ENCODE results near the gene UCP3. TPM values are rescaled to one million over a fixed set of nuclear protein-coding genes. Genes with fewer than 3 reads are reported as not detected.

The UCP3 gene
- total RNA-seq, 3 donors from 2014 or later: 1.6 to 5.9 (median 1.8) TPM

- no peaks in the 10 kb centered on the region for H3K9me3 ChIP-seq
- no peaks in the 10 kb centered on the region for H3K36me3 ChIP-seq
- H3K27me3 ChIP-seq: no peaks in the 10 kb centered on the region
- no peaks in the 10 kb centered on the region for H3K4me1 ChIP-seq
- intact Hi-C loops (cut with DNase I; ENCODE audit: low total_unique reads): loop anchor here (5.0 kb wide), 1 partner anchor 197 kb away; no protein-coding TSS in a partner anchor
- TF ChIP-seq POLR2AphosphoS5 (IDR thresholded peaks at IDR 0.05): no peak
- TF ChIP-seq POLR2A (IDR thresholded peaks at IDR 0.05): no peak
- TF ChIP-seq, protein P1, sequence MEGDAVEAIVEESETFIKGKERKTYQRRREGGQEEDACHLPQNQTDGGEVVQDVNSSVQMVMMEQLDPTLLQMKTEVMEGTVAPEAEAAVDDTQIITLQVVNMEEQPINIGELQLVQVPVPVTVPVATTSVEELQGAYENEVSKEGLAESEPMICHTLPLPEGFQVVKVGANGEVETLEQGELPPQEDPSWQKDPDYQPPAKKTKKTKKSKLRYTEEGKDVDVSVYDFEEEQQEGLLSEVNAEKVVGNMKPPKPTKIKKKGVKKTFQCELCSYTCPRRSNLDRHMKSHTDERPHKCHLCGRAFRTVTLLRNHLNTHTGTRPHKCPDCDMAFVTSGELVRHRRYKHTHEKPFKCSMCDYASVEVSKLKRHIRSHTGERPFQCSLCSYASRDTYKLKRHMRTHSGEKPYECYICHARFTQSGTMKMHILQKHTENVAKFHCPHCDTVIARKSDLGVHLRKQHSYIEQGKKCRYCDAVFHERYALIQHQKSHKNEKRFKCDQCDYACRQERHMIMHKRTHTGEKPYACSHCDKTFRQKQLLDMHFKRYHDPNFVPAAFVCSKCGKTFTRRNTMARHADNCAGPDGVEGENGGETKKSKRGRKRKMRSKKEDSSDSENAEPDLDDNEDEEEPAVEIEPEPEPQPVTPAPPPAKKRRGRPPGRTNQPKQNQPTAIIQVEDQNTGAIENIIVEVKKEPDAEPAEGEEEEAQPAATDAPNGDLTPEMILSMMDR (IDR thresholded peaks at IDR 0.05): no peak
- no peak overlapping the region for H3K27ac ChIP-seq
- no peak overlapping the region for H3K4me3 ChIP-seq
- no peak for DNase-seq (ENCODE audit: low spot score in 2 of 2)
Measured at GRCh38 chr11:74009675-74010305, 905 bp upstream of the UCP3 start.

- no peaks in the 10 kb centered on the region for H3K36me3 ChIP-seq
- no peaks in the 10 kb centered on the region for H3K9me3 ChIP-seq
- DNase-seq (ENCODE audit: low spot score in 2 of 2): no peak
- H3K4me3 ChIP-seq: no peak overlapping the region
- intact Hi-C loops (cut with DNase I; ENCODE audit: low total_unique reads): loop anchor here (5.0 kb wide), 1 partner anchor 197 kb away; no protein-coding TSS in a partner anchor
- no peak overlapping the region for H3K27ac ChIP-seq
- TF ChIP-seq, protein P1 (IDR thresholded peaks at IDR 0.05): no peak
- H3K4me1 ChIP-seq: no peaks in the 10 kb centered on the region
- H3K27me3 ChIP-seq: no peaks in the 10 kb centered on the region
Measured at GRCh38 chr11:74009230-74009547, 304 bp upstream of the UCP3 start.

DNA sequence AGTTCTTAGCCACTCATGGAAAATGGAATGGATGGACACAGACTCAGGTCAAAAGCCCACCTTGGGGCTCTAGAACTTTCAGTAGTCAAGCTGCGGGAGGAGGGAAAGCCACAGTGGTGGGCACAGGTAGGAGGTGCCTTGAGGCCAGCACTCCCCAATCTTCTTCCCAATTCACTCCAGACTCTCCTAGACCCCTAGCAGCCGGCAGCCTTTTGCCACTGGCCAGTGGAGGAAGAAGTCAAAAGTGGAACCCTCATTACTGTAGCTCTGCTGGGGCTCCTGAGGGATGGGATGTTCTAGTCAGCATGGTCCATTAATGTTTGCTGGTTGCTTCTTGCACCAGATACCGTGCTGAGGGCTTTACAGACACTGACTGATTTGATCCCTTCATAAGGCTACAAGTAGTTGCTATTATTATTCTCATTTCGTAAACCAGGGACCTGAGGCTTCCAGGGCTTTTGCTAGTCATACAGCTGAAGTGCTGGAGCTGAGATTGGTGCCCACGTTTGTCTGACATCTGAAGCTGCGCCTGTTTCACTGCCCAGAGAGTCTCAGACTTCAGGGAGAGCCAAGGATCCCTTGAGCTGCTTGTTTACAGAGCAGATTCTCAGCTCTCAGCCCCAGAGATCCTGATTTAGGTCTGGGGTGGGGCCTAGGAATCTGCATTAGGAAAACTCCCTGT, 1.1 kb downstream of the UCP3 start:
- Histone ChIP-seq H3K36me3 (no peaks in the 10 kb centered on the region), H3K27me3 (no peaks in the 10 kb centered on the region), H3K4me1 (no peaks in the 10 kb centered on the region), H3K27ac (no peak overlapping the region), H3K4me3 (no peak overlapping the region), H3K9me3 (no peaks in the 10 kb centered on the region)
- TF ChIP-seq POLR2A (IDR thresholded peaks at IDR 0.05): no peak
- DNase-seq (ENCODE audit: low spot score in 2 of 2): no peak
- intact Hi-C loops (cut with DNase I; ENCODE audit: low total_unique reads): loop anchor here (5.0 kb wide), 1 partner anchor 196 kb away; no protein-coding TSS in a partner anchor

DNA sequence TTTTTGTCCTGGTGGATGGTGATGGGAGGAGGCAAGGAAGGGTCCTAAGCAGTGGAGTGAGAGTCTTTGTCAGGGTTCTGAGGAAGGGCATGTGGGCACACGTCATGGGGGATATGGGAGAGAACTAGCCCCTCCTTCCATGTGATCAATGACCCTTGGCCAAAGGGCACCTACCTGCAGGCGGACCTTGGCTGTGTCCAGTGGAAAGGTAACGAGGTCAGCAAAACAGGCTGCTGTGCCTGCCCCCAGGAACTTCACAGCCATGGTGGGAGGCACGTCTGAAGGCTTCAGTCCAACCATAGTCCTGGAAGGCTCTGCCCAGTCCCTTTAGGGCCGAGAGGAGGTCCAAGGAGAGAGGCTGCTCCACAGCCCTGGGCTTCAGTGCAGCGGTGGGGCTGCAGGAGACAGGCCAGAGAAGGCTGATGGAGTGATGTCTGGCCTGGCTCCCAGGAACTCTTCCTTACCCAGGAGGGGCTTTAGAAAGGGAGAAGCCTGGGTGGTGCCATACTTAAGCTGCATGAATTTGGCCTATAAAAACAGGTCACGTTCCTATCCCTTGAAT, 2.1 kb downstream of the UCP3 start:
- H3K36me3 ChIP-seq: no peaks in the 10 kb centered on the region
- no peak for TF ChIP-seq POLR2AphosphoS5 (IDR thresholded peaks at IDR 0.05)
- TF ChIP-seq, protein P1 (IDR thresholded peaks at IDR 0.05): no peak
- no peak for TF ChIP-seq POLR2A (IDR thresholded peaks at IDR 0.05)
- H3K9me3 ChIP-seq: no peaks in the 10 kb centered on the region
- H3K27ac ChIP-seq: no peak overlapping the region
- no peaks in the 10 kb centered on the region for H3K4me1 ChIP-seq
- H3K27me3 ChIP-seq: no peaks in the 10 kb centered on the region
- no peak for DNase-seq (ENCODE audit: low spot score in 2 of 2)
- intact Hi-C loops (cut with DNase I; ENCODE audit: low total_unique reads): loop anchor here (5.0 kb wide), 1 partner anchor 195 kb away; no protein-coding TSS in a partner anchor
- H3K4me3 ChIP-seq: no peak overlapping the region

GRCh38 chr11:74005721-74006517, 3.0 kb downstream of the UCP3 start:
- no peak for DNase-seq (ENCODE audit: low spot score in 2 of 2)
- Histone ChIP-seq H3K27me3 (no peaks in the 10 kb centered on the region), H3K4me3 (no peak overlapping the region), H3K4me1 (no peaks in the 10 kb centered on the region), H3K36me3 (no peaks in the 10 kb centered on the region), H3K9me3 (no peaks in the 10 kb centered on the region), H3K27ac (no peak overlapping the region)
- TF ChIP-seq, protein P1 (IDR thresholded peaks at IDR 0.05): no peak
- TF ChIP-seq POLR2AphosphoS5 (IDR thresholded peaks at IDR 0.05) (no peak), POLR2A (IDR thresholded peaks at IDR 0.05) (no peak)
- intact Hi-C loops (cut with DNase I; ENCODE audit: low total_unique reads): loop anchor here (5.0 kb wide), 1 partner anchor 194 kb away; no protein-coding TSS in a partner anchor

Measured in breast epithelium (tissue), 4 donors.